ENCODE data around the gene RALGPS1. TPM values are rescaled to one million over a fixed set of nuclear protein-coding genes. Genes with fewer than 3 reads are reported as not detected.

Gene RALGPS1
- total RNA-seq, 1 experiment from 2014 or later, result 2.2 TPM

DNA sequence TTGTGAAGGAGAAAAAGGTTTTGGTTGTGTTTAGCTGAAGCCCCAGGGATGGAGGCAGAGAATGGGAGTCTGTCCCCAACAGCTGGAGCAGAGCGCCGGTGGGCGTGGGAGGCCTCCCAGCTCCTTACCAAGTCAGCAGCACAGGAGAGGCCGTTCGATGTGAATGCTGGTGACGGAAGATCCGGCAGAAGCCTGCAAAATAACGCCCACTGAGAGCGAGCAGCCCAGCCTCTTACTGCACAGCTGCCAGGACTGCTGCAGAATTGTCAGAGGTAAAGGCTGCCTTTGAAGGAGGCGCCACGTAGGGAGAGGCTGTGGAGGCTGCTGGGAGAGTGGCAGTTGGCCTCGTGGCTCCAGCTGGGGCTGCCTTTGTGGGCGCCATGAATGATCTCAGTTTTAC, 181.6 kb downstream of the RALGPS1 start:
- no peak for DNase-seq (ENCODE audit: low spot score)

- DNase-seq (ENCODE audit: low spot score), result no peak
Measured at GRCh38 chr9:127097683-127098082, 183.1 kb downstream of the RALGPS1 start.

DNA sequence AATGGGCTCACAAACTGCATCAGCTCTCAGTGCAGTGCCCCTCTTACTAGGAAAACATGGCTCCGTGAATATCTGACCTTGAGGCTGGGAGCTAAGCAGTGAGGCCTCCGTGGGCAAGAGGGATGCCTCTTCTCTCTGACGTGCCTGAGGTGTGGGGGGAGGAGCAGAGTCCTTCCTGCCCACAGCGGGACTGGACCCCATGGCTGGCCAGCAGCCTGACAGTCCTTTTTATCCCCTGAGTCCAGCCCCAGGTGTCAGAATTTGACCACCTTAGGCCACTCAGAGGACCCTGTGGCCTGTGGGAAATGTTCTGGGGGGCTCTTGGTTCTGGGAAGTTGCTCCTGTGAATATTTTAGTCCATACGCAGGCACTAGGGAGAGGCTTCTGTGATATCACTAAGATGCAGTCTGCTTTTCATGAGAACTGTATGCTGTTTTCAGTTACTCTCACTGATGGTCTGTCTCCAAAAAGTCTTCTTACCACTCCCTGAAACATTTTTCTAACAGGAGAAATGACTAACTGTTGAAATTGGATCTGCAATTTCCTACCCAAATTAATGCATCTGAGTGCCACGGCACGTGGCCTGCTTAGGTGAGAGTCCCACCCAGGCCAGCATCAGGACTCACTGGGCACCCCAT, 184.5 kb downstream of the RALGPS1 start:
- DNase-seq (ENCODE audit: low spot score), result no peak

DNA sequence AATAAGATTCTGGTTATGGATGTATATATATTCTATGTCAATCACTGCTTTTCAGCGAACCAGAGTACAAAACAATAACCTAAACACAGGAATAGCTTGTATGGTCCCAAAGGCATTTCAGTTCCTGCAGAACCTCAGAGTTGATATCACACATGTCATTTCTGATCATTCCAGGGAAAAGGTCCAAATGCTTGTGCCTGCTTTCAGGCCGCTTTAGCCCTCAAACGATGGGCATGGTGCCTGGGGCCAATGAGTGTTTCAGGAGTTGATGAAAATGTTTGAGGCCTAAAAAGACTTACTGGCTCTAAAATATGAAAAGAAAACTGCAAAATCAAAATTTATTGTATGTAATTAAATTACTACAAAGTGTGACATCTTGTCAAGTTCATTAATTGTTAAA, 185.1 kb downstream of the RALGPS1 start:
- DNase-seq (ENCODE audit: low spot score), result no peak

- DNase-seq (ENCODE audit: low spot score), result no peak
Measured at GRCh38 chr9:127102176-127102575, 187.6 kb downstream of the RALGPS1 start.

- DNase-seq (ENCODE audit: low spot score), result no peak
Measured at GRCh38 chr9:127102788-127103187, 188.2 kb downstream of the RALGPS1 start.

DNA sequence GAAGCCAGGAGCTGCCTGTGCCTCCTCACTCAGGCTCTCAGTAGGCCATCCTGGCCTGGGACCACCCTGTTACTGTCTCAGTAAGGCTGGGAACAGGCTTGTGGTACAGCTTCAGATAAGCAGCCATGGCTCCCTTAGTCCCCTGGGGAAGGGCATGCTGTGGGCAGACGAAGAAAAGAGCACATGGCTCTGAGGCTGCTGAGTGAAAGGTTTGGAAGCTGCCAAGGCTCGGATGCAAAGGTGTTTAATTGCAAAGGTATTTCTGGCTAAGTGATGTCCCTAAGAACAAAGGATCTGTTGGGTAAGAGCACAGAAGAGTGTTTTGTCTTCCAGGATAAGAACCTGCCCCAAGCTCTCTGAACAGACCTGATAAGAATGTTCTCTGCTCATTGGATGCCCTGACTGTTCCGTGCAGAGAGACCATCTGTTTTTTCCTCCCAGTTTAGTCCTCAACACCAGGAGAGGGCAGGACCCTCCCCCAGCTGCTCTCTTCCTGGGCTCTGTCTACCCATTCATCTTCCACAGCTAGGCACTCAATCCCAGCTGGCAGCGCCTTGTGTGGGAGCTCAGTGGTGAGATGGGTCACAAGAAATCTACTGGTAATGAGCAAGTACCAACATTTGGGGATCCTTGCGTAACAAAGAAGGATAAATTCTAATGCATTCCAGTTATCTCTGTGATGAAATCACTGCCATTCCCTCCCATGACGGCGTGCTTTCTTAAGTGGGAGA, 190.2 kb downstream of the RALGPS1 start:
- DNase-seq (ENCODE audit: low spot score), result no peak

DNA sequence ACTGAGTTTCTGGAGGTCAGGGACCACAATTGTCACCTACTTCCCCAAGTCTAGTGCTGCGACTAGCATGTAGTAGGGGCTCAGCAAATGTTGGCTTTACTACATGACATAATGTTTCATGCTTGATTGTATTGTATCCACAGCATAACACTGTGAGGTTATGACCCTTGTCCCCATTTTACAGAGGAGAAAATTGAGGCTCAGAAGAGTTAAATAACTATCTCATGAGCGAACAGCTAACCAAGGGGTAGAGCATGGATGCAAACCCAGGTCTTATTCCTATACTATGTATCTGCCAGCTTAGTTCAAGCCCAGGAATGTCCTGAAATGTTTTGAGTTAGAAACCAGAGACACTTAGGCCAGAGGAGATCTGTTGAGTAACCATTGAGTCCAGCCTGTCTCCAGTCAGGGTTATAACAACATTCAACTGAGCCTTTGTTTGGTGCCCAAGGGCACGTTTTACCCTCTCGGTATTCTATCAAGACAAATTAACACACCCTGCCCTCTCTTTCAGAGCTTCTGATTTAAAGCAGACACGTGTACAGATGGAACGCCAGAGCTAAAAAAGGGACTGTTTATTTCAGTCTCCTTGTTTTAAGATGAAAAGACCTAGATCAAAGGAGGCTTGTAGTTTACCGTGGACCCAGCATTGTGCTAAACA, 191.4 kb downstream of the RALGPS1 start:
- DNase-seq (ENCODE audit: low spot score), result no peak

DNA sequence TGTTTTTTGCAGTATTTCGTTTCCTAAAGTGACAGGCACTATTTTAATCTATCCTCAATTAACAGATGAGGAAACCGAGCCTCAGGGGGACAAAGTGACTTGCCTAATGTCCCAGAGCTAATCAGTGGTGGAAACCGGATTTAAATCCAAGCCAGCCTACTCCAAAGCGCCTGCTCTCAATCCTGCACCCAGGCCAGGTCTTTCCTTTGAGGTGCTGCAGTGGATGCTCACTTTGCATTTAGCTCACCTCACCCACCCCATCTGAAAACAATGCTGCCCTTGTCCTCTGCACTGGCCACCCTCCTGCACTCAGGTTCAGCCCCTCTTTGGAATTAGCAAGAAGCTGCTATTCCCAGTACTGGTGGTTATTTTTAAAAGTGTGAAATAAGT, 191.9 kb downstream of the RALGPS1 start:
- DNase-seq (ENCODE audit: low spot score), result no peak

DNA sequence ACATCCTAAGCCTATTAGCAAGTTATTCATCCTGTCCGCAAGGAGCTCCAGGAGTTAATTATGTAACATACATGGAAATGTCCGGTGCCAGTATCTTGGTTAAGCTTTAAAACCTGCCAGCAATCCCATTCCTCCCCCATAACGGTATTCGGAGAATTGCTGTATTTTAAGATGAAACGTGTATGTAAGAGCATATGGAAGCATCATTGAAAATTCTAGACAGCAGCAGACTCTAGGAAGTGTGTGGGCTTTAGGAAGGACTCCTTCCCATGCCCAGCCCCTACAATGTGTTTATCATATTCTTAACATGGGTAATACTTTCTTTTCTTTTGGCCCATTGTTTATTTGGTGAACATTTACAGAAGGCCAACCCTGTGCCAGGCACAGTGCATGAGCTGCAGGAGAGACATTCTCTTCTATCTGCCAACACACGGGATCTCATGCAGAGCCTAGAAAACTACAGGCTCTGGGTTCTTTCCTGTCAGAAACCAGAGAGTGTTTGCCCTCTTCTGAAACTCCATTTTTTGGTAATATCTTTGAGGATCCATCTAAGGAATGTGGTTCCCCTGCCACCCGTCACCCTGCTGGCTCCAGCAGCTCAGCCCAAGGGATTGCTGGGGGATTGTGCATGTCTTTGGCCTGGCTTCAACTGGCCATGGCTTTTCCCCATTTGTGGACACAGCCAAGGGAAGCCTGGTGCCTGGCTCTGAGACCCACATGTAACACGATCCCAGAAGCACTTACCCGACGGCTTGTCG, 192.8 kb downstream of the RALGPS1 start:
- DNase-seq (ENCODE audit: low spot score), result no peak

DNA sequence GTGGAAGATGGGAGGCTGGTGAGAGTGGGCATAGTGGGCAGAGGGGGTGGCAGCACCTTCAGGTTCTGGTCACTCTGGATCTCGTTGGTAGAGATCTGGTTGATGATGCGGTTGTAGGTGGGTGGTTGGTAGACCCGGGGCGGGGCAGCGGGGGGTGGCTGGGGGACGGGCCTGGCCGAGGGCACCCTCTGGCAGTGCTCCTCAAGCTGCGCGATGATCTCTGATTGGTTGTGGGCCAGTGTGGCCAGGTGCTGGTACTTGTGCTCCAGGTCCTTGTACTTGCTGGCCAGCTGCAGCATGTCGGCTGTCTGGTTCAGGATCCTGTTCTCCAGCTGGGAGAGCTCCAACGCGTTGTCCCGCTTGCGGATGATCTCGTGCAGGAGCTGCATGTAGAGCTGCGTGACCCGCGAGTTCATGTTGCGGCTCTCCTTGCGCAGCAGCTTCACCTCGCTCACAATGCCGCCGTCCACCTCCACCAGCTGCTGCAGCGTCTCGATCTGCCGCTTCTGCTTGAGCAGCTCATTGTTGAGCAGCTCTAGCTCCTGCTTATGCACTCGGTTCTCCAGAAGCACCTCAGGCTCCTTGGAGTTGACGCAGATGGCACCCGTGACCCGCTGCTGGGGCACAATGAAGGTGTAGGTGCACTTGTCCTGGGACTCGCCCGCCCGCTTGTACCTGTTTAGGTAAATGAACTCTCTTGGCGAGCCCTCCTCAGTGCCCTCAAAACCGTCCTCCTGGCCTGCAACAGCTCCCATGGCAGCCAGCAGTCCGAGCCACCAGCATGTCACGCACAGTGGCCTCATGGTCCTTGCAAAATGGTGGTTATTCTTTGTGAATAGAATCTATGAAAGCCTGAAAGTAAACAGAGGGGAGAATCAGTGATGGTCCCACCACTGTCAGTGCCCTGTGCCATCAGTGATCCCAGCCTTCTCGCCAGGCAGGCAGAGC, 193.6 kb downstream of the RALGPS1 start:
- no peak for DNase-seq (ENCODE audit: low spot score)

GRCh38 chr9:127109212-127109711, 194.7 kb downstream of the RALGPS1 start:
- DNase-seq (ENCODE audit: low spot score), result no peak

- no peak for DNase-seq (ENCODE audit: low spot score)
Measured at GRCh38 chr9:127112056-127112455, 197.5 kb downstream of the RALGPS1 start.

DNA sequence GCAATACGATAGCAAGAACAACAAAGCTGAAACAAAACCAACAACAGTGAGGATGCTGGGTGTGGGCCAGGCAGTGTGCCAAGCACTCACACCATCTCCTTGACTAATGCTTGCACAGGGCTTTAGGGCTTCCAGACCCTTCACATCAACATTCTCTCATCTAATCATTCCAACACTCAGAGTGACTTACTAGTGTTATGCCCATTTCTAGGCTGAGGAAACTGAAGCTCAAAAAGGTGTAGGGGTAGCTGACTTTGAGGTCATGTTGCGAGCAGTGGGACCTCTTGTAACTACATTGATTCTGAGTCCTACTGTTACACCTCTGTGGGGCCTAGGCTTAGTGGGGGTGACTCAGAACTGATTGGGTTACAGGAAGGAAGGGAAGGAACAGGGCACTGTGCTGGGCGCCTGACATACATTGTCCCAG, 198.2 kb downstream of the RALGPS1 start:
- no peak for DNase-seq (ENCODE audit: low spot score)

- DNase-seq (ENCODE audit: low spot score), result no peak
Measured at GRCh38 chr9:127113191-127113972, 198.8 kb downstream of the RALGPS1 start.

DNA sequence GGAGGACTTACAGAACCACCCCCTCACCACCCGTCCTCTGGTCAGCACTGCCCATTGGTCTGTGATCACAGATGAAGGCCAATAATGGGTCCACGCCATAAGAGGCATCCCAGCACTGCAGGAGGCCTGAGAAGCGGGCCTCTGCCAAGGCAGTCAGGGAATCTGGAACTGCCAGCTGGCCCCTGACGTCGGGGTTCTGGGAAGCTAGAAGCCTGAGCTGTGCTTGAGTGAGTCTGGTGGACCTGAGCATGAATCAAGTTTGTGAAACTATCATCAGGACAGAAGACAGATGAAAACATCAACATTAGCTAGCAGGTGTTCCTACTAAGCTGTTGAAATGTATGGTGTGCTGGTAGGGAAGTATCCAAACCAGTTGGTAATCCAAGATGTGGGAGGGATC, 200.0 kb downstream of the RALGPS1 start:
- no peak for DNase-seq (ENCODE audit: low spot score)

DNA sequence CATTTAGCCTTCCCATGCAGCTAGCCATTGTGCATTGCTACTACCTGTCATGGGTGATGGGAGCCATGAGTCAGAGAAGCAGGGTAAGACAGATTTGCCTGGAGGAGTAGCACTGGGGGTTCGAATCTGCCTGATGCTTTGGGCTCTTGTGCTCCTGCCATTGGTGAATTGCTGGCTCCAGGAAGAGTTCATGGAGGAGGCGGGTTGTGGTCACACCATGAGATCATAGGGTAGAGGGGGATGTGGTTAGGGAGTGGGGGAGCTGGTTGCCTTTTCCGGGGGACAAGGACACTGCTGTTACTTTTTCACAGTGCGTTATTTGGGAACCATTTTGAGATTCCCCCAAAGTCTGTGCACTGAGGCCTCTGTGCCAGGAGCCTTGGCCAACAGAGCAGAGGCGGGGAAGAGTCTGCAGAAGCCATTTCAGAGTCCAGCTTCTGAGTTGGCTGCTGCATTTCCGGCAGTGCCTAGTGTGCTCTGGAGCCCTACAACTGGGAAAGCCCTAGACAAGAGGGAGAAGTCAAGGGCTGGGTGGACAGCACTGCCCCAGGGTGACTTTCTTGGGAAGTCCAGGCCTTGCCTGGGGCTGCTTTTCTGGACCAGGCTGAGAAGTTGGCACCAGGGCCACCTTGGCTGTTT, 201.6 kb downstream of the RALGPS1 start:
- peak; percentile 21 for DNase-seq (ENCODE audit: low spot score)

GRCh38 chr9:127116957-127117356, 202.4 kb downstream of the RALGPS1 start:
- DNase-seq (ENCODE audit: low spot score), result no peak

DNA sequence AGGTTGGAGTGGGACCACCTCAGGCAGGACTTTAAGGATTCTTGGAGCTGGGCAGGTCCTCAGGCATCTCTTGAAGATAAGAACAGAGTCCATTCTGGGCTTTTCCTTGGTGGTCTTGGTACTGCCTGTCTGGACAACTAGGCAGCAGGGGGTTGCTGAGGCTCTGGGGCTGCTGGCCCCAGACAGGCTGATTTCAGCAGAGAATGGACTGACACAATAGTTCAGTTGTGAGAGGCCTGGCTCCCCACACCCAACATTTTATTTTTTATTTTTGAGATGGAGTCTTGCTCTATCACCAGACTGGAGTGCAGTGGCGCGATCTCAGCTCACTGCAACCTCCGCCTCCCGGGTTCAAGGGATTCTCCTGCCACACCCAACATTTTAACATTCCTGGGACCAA, 203.2 kb downstream of the RALGPS1 start:
- DNase-seq (ENCODE audit: low spot score), result no peak
